WTC11 (cell line): ENCODE data around the gene TM9SF4. TPM values are rescaled to one million over a fixed set of nuclear protein-coding genes. Genes with fewer than 3 reads are reported as not detected.

Experiments
- ATAC-seq: fragments of 200-7000 bp; cut with Tn5 transposase; 2 replicates; pipeline ENCODE4 v1.10.0; 2021; ENCODE audit warnings: mild to moderate bottlenecking, moderate library complexity
- CTCF ChIA-PET: fragments of 300-600 bp; sonication (Branson Sonifier 250); formaldehyde crosslinking; loops from one replicate; lab custom pipeline; 2021; ENCODE audit warnings: antibody characterized with exemption; lab: Charles Lee
- POLR2A ChIA-PET: fragments of 350-600 bp; sonication (Branson Sonifier 250); formaldehyde crosslinking; loops from one replicate; lab custom pipeline; 2021; ENCODE audit warnings: antibody characterized with exemption; lab: Charles Lee
- DNase-seq: peaks from one replicate; pipeline ENCODE4 v3.0.0; 2021; ENCODE audit warnings: low spot score
- H3K27ac Mint-ChIP-seq: 2 replicates; pipeline ENCODE4 v1.8.0; 2021; ENCODE audit warnings: mixed read lengths
- H3K27me3 Mint-ChIP-seq: 2 replicates; pipeline ENCODE4 v1.8.0; 2021; ENCODE audit warnings: low read depth, mild to moderate bottlenecking, moderate library complexity, mixed read lengths
- H3K36me3 Mint-ChIP-seq: 2 replicates; pipeline ENCODE4 v1.8.0; 2021; ENCODE audit warnings: mixed read lengths
- H3K4me1 Mint-ChIP-seq: 2 replicates; pipeline ENCODE4 v1.8.0; 2022; ENCODE audit warnings: mixed read lengths
- H3K4me3 Mint-ChIP-seq: 2 replicates; pipeline ENCODE4 v1.8.0; 2021; ENCODE audit warnings: mild to moderate bottlenecking, moderate library complexity, mixed read lengths
- H3K9me3 Mint-ChIP-seq: 2 replicates; pipeline ENCODE4 v1.8.0; 2021; ENCODE audit warnings: mixed read lengths
- CREB1 ChIP-seq: sonication (generic); formaldehyde crosslinking; IDR thresholded peaks from 2 replicates; pipeline ENCODE4 v1.8.0; 2023; ENCODE audit warnings: mild to moderate bottlenecking, missing genetic modification reagents
- CREM ChIP-seq: sonication (generic); formaldehyde crosslinking; IDR thresholded peaks from 2 replicates; pipeline ENCODE4 v1.8.1; 2022; ENCODE audit warnings: mild to moderate bottlenecking, missing genetic modification reagents, moderate library complexity
- ESRRA ChIP-seq: sonication (generic); formaldehyde crosslinking; IDR thresholded peaks from 2 replicates; pipeline ENCODE4 v1.8.1; 2022; ENCODE audit warnings: mild to moderate bottlenecking, missing genetic modification reagents, borderline replicate concordance
- FOXP1 ChIP-seq: sonication (generic); formaldehyde crosslinking; IDR thresholded peaks from 2 replicates; pipeline ENCODE4 v1.8.0; 2022; ENCODE audit warnings: missing genetic modification reagents, mild to moderate bottlenecking, moderate library complexity, borderline replicate concordance
- GABPB1 ChIP-seq: sonication (generic); formaldehyde crosslinking; IDR thresholded peaks from 2 replicates; pipeline ENCODE4 v1.8.1; 2023; ENCODE audit warnings: mild to moderate bottlenecking, missing genetic modification reagents
- GTF2I ChIP-seq: fragments of 250-450 bp; sonication (Bioruptor Pico); conservative IDR thresholded peaks from 2 replicates; pipeline ENCODE4 v1.4.0; 2021; ENCODE audit warnings: mild to moderate bottlenecking
- JAZF1 ChIP-seq: fragments of 250-450 bp; sonication (Bioruptor Pico); IDR thresholded peaks from 2 replicates; pipeline ENCODE4 v1.9.0; 2021; ENCODE audit warnings: moderate library complexity, mild to moderate bottlenecking, inconsistent platforms
- KAT7 ChIP-seq: sonication (generic); formaldehyde crosslinking; IDR thresholded peaks from 2 replicates; pipeline ENCODE4 v1.8.1; 2023; ENCODE audit warnings: missing genetic modification reagents, mild to moderate bottlenecking, borderline replicate concordance
- MXD4 ChIP-seq: fragments of 250-450 bp; sonication (Bioruptor Pico); IDR thresholded peaks from 2 replicates; pipeline ENCODE4 v1.8.0; 2021; ENCODE audit warnings: mild to moderate bottlenecking, moderate library complexity, borderline replicate concordance
- NFE2L1 ChIP-seq: sonication (generic); formaldehyde crosslinking; IDR thresholded peaks from 2 replicates; pipeline ENCODE4 v1.8.1; 2023; ENCODE audit warnings: missing genetic modification reagents
- TEAD1 ChIP-seq: sonication (generic); formaldehyde crosslinking; IDR thresholded peaks from 2 replicates; pipeline ENCODE4 v1.8.0; 2022; ENCODE audit warnings: mild to moderate bottlenecking, missing genetic modification reagents
- ZNF317 ChIP-seq: sonication (generic); formaldehyde crosslinking; IDR thresholded peaks from 2 replicates; pipeline ENCODE4 v1.8.1; 2023; ENCODE audit warnings: low read depth, mild to moderate bottlenecking, moderate library complexity, missing genetic modification reagents, borderline replicate concordance
- ZNF396 ChIP-seq: fragments of 250-450 bp; sonication (Bioruptor Pico); IDR thresholded peaks from 2 replicates; pipeline ENCODE4 v1.8.0; 2021; ENCODE audit warnings: mild to moderate bottlenecking, moderate library complexity, borderline replicate concordance
- total RNA-seq: library from RNA; stranded (reverse); gene quantifications from 3 replicates; pipeline ENCODE4 v1.2.3, GENCODE V29; 2021
- TF ChIP-seq, protein P1 (sequence below): sonication (generic); formaldehyde crosslinking; IDR thresholded peaks from 2 replicates; pipeline ENCODE4 v1.8.1; 2022; ENCODE audit warnings: low read depth, mild to moderate bottlenecking, moderate library complexity, missing genetic modification reagents, borderline replicate concordance
- TF ChIP-seq, protein P2 (sequence below): sonication (generic); formaldehyde crosslinking; conservative IDR thresholded peaks from 2 replicates; pipeline ENCODE4 v1.8.1; 2023; ENCODE audit warnings: mild to moderate bottlenecking, low read depth, missing genetic modification reagents, moderate library complexity
- TF ChIP-seq, protein P3 (sequence below): fragments of 250-450 bp; sonication (Bioruptor Pico); IDR thresholded peaks from 2 replicates; pipeline ENCODE4 v1.9.0; 2021; ENCODE audit warnings: moderate library complexity, mild to moderate bottlenecking, inconsistent platforms, borderline replicate concordance
- TF ChIP-seq, protein P4 (sequence below): sonication (generic); formaldehyde crosslinking; conservative IDR thresholded peaks from 2 replicates; pipeline ENCODE4 v1.8.1; 2022; ENCODE audit warnings: mild to moderate bottlenecking, missing genetic modification reagents

The TM9SF4 gene
- total RNA-seq, 1 experiment from 2014 or later: 44.8 TPM

DNA sequence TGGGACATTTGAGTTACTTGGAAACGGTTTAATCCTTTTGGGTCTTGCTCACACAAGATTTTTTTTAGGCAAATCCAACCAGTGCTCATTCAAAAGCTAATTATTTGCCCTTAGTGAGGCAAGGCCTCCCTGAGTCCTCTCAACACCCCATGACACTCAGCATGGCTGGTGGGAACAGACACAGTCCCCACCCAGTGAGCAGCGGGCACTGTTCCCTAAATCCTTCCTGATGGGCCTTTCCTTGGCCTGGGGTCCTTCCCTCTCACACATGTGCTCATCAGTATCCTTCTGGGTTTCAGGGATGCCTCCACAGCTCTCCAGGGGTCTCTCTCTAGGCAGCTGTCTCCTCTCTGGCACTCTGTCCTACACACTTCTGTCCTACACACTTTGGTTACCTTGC is 70.0 kb downstream of the TM9SF4 start (continued):
- TF ChIP-seq FOXP1 (CRISPR knock-in tag) (no peak), CREM (CRISPR knock-in tag) (no peak), TEAD1 (CRISPR knock-in tag) (no peak), KAT7 (no peak), JAZF1 (CRISPR knock-in tag) (no peak), MXD4 (CRISPR knock-in tag) (no peak)

GRCh38 chr20:32179934-32180333 is 70.4 kb downstream of the TM9SF4 start:
- Mint-ChIP-seq H3K4me1 (no peaks in the 10 kb centered on the region), H3K4me3 (no peak overlapping the region), H3K27me3 (peaks cover 4% of the 10 kb centered on the region), H3K36me3 (peaks cover 7% of the 10 kb centered on the region), H3K9me3 (peaks cover 12% of the 10 kb centered on the region), H3K27ac (no peak overlapping the region)
- TF ChIP-seq NFE2L1 (no peak), JAZF1 (CRISPR knock-in tag) (no peak), KAT7 (no peak)
- TF ChIP-seq, protein P1, sequence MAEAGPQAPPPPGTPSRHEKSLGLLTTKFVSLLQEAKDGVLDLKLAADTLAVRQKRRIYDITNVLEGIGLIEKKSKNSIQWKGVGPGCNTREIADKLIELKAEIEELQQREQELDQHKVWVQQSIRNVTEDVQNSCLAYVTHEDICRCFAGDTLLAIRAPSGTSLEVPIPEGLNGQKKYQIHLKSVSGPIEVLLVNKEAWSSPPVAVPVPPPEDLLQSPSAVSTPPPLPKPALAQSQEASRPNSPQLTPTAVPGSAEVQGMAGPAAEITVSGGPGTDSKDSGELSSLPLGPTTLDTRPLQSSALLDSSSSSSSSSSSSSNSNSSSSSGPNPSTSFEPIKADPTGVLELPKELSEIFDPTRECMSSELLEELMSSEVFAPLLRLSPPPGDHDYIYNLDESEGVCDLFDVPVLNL (CRISPR knock-in tag): no peak
- ATAC-seq (no peak), DNase-seq (no peak)
- POLR2A ChIA-PET: no interaction called here
- CTCF ChIA-PET: no interaction called here

DNA sequence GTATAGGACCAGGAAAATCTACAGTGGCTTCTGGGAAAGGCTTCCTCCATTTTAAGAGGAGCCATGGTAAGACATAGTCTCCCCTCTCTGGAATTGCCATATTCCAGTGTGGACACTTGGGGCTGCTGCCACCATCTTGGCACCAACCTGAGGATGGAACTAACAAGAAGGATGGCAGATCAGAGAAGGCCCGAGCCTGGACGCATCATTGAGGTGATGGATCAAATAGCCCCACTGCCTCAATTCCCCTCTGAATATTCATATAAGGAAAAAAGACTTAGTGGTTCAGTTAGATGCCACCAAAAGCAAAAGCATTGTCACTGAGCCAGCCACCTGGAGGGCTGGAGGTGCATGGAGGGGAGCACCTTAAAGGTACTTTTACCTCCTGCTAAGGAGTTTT is 72.1 kb downstream of the TM9SF4 start:
- POLR2A ChIA-PET: no interaction called here
- ATAC-seq: no peak

DNA sequence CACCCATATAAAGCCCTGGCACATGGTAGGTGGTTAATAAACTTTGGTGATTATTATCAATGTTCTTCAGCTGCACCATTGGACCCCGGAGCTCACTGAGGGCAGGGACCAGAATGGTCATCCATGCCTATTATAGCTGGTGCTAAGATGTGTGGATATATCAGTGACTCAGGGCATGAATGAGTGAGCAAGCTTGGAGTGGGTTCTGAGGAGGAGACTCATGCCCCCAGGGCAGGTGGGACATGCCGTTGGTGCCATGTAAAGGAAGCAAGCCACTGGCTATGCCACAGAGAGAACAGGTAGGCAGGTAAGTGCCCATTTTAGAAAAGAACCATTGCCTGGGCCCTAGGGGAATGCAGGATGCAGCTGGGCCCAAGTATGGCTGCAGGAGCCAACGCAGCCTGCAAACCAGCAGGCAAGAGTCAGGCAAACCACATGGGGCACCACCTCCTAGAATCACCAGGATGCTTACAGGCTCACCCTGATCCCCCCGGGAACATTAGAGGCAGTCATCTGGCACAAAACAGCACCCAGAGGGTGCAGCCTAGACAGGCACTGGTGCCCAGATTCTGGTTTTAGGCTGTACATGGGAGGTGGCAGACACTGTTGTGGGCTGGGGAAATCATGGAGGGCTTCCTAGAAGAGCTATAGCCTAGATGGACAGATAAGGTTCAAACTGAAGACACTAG is 74.6 kb downstream of the TM9SF4 start:
- Mint-ChIP-seq H3K27me3 (peaks cover 7% of the 10 kb centered on the region), H3K4me1 (peaks cover 4% of the 10 kb centered on the region), H3K36me3 (no peaks in the 10 kb centered on the region), H3K4me3 (no peak overlapping the region), H3K9me3 (no peaks in the 10 kb centered on the region), H3K27ac (no peak overlapping the region)
- ChIA-PET CTCF (no interaction called here), POLR2A (no interaction called here)
- TF ChIP-seq ESRRA: no peak
- TF ChIP-seq GTF2I: no peak
- TF ChIP-seq, protein P2, sequence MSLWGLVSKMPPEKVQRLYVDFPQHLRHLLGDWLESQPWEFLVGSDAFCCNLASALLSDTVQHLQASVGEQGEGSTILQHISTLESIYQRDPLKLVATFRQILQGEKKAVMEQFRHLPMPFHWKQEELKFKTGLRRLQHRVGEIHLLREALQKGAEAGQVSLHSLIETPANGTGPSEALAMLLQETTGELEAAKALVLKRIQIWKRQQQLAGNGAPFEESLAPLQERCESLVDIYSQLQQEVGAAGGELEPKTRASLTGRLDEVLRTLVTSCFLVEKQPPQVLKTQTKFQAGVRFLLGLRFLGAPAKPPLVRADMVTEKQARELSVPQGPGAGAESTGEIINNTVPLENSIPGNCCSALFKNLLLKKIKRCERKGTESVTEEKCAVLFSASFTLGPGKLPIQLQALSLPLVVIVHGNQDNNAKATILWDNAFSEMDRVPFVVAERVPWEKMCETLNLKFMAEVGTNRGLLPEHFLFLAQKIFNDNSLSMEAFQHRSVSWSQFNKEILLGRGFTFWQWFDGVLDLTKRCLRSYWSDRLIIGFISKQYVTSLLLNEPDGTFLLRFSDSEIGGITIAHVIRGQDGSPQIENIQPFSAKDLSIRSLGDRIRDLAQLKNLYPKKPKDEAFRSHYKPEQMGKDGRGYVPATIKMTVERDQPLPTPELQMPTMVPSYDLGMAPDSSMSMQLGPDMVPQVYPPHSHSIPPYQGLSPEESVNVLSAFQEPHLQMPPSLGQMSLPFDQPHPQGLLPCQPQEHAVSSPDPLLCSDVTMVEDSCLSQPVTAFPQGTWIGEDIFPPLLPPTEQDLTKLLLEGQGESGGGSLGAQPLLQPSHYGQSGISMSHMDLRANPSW: no peak
- no peak for TF ChIP-seq ZNF317
- TF ChIP-seq, protein P3, sequence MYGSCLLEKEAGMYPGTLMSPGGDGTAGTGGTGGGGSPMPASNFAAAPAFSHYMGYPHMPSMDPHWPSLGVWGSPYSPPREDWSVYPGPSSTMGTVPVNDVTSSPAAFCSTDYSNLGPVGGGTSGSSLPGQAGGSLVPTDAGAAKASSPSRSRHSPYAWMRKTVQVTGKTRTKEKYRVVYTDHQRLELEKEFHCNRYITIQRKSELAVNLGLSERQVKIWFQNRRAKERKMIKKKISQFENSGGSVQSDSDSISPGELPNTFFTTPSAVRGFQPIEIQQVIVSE (CRISPR knock-in tag): no peak
- no peak for TF ChIP-seq ZNF396 (CRISPR knock-in tag)
- no peak for TF ChIP-seq CREB1 (CRISPR knock-in tag)
- no peak for DNase-seq
- ATAC-seq: no peak

More for the DNA sequence above, 72.1 kb downstream of the TM9SF4 start:
- CTCF ChIA-PET: interaction anchor here (0.6 kb wide), 1 partner anchor 65 kb away, joined by 3 read pairs; no protein-coding TSS in a partner anchor
- no peak for DNase-seq
- no peak overlapping the region for H3K27ac Mint-ChIP-seq
- H3K36me3 Mint-ChIP-seq: peaks cover 7% of the 10 kb centered on the region
- 0 out of 2 replicates have a peak, but pooled peaks have one; percentile 4 for TF ChIP-seq GABPB1 (CRISPR knock-in tag)
- TF ChIP-seq, protein P4, sequence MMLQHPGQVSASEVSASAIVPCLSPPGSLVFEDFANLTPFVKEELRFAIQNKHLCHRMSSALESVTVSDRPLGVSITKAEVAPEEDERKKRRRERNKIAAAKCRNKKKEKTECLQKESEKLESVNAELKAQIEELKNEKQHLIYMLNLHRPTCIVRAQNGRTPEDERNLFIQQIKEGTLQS (CRISPR knock-in tag): no peak
- peaks cover 12% of the 10 kb centered on the region for H3K9me3 Mint-ChIP-seq
- H3K27me3 Mint-ChIP-seq: peaks cover 7% of the 10 kb centered on the region
- no peaks in the 10 kb centered on the region for H3K4me1 Mint-ChIP-seq
- no peak overlapping the region for H3K4me3 Mint-ChIP-seq
